ENCODE data around the gene ZAR1.

GRCh38 chr4:48454591-48454990 lies 35.5 kb upstream of the ZAR1 start:
- TF ChIP-seq EZH2 (IDR thresholded peaks at IDR 0.05; ENCODE audit: insufficient read depth, poor library complexity, severe bottlenecking) (no peak), EZH2phosphoT487 (IDR thresholded peaks at IDR 0.05; ENCODE audit: insufficient read depth, low read depth) (no peak)
